IPS DF 6.9 (cell line): ENCODE data around the gene GFPT1.

Experiments used
- DNase-seq: peaks from one replicate; pipeline ENCODE4 v3.0.0-alpha.2; 2013; ENCODE audit warnings: low read depth, low spot score
- H3K27ac ChIP-seq: one replicate; pipeline ENCODE4 v1.5.1; 2013; ENCODE audit warnings: low read length, control low read depth
- H3K27me3 ChIP-seq: 2 replicates; pipeline ENCODE4 v1.6.1; 2013; ENCODE audit warnings: mild to moderate bottlenecking, low read length; ENCODE audit not compliant: control insufficient read depth, insufficient read depth
- H3K36me3 ChIP-seq: 2 replicates; pipeline ENCODE4 v1.6.1; 2013; ENCODE audit warnings: low read length; ENCODE audit not compliant: control insufficient read depth, insufficient read depth
- H3K4me1 ChIP-seq: 2 replicates; pipeline ENCODE4 v1.6.1; 2013; ENCODE audit warnings: low read length; ENCODE audit not compliant: control insufficient read depth, insufficient read depth
- H3K4me3 ChIP-seq: 2 replicates; pipeline ENCODE4 v1.5.1; 2013; ENCODE audit warnings: mild to moderate bottlenecking, low read length
- H3K9me3 ChIP-seq: 2 replicates; pipeline ENCODE4 v1.6.1; 2013; ENCODE audit warnings: low read length, inconsistent platforms; ENCODE audit not compliant: control insufficient read depth, insufficient read depth
- WGBS: extraction: QIAGEN DNeasy Blood & Tissue Kit; methylation state at CpG from one replicate; pipeline ENCODE4 v1.1.7; 2013; ENCODE audit warnings: mixed read lengths, missing lambda C conversion rate; ENCODE audit not compliant: insufficient read length, insufficient coverage; 5-methylcytosine and 5-hydroxymethylcytosine counted together

The GFPT1 gene

GRCh38 chr2:69306822-69307578 is 80.0 kb downstream of the GFPT1 start:
- H3K27ac ChIP-seq = no peak overlapping the region
- peak; percentile 72 for DNase-seq
- no CpG with 5 or more reads among the region's 61 CpGs for WGBS

GRCh38 chr2:69306393-69306821 is 80.6 kb downstream of the GFPT1 start:
- peaks cover 7% of the 10 kb centered on the region; the same call in 1 of the 2 replicates for H3K27me3 ChIP-seq
- H3K4me3 ChIP-seq = peak overlapping the region; percentile 34
- H3K4me1 ChIP-seq = peaks cover 2% of the 10 kb centered on the region
- no peaks in the 10 kb centered on the region for H3K9me3 ChIP-seq
- H3K36me3 ChIP-seq = no peaks in the 10 kb centered on the region
- no peak overlapping the region for H3K27ac ChIP-seq
- WGBS = no CpG with 5 or more reads among the region's 31 CpGs
- DNase-seq = no peak

More at GRCh38 chr2:69306822-69307578, 80.0 kb downstream of the GFPT1 start:
- H3K36me3 ChIP-seq = no peaks in the 10 kb centered on the region
- H3K4me3 ChIP-seq = peak overlapping the region; percentile 34; the same call in 1 of the 2 replicates
- H3K4me1 ChIP-seq = peaks cover 2% of the 10 kb centered on the region
- H3K9me3 ChIP-seq = no peaks in the 10 kb centered on the region
- peaks cover 7% of the 10 kb centered on the region; the same call in 1 of the 2 replicates for H3K27me3 ChIP-seq

- no CpG with 5 or more reads among the region's 17 CpGs for WGBS
- Histone ChIP-seq H3K27me3 (peaks cover 7% of the 10 kb centered on the region; the same call in 1 of the 2 replicates), H3K4me1 (peaks cover 2% of the 10 kb centered on the region), H3K36me3 (no peaks in the 10 kb centered on the region), H3K9me3 (no peaks in the 10 kb centered on the region), H3K4me3 (peak overlapping the region; percentile 34; the same call in 1 of the 2 replicates), H3K27ac (no peak overlapping the region)
- DNase-seq = no peak
Observed at GRCh38 chr2:69305712-69306392, 81.2 kb downstream of the GFPT1 start.

GRCh38 chr2:69305166-69305565 is 81.9 kb downstream of the GFPT1 start:
- peaks cover under 1% of the 10 kb centered on the region for H3K4me1 ChIP-seq
- WGBS = no CpG with 5 or more reads among the region's 7 CpGs
- DNase-seq = no peak
- H3K27me3 ChIP-seq = peaks cover 7% of the 10 kb centered on the region; the same call in 1 of the 2 replicates
- no peak overlapping the region for H3K4me3 ChIP-seq
- H3K9me3 ChIP-seq = no peaks in the 10 kb centered on the region
- no peak overlapping the region for H3K27ac ChIP-seq
- no peaks in the 10 kb centered on the region for H3K36me3 ChIP-seq

GRCh38 chr2:69304656-69305055 is 82.4 kb downstream of the GFPT1 start:
- Histone ChIP-seq H3K36me3 (no peaks in the 10 kb centered on the region), H3K4me1 (no peaks in the 10 kb centered on the region), H3K9me3 (no peaks in the 10 kb centered on the region), H3K4me3 (no peak overlapping the region), H3K27me3 (peaks cover 7% of the 10 kb centered on the region; the same call in 1 of the 2 replicates), H3K27ac (no peak overlapping the region)
- WGBS = no CpG with 5 or more reads among the region's 13 CpGs
- DNase-seq = no peak

- no peaks in the 10 kb centered on the region for H3K4me1 ChIP-seq
- no peaks in the 10 kb centered on the region for H3K9me3 ChIP-seq
- DNase-seq = no peak
- H3K27ac ChIP-seq = no peak overlapping the region
- peaks cover 2% of the 10 kb centered on the region; the same call in 1 of the 2 replicates for H3K27me3 ChIP-seq
- H3K36me3 ChIP-seq = no peaks in the 10 kb centered on the region
- no CpG with 5 or more reads among the region's 3 CpGs for WGBS
- no peak overlapping the region for H3K4me3 ChIP-seq
Observed at GRCh38 chr2:69300650-69301049, 86.4 kb downstream of the GFPT1 start.

GRCh38 chr2:69299772-69300516 is 87.1 kb downstream of the GFPT1 start:
- no peaks in the 10 kb centered on the region for H3K27me3 ChIP-seq
- H3K4me1 ChIP-seq = no peaks in the 10 kb centered on the region
- no peak overlapping the region for H3K4me3 ChIP-seq
- H3K9me3 ChIP-seq = no peaks in the 10 kb centered on the region
- H3K36me3 ChIP-seq = no peaks in the 10 kb centered on the region
- no peak overlapping the region for H3K27ac ChIP-seq
- DNase-seq = no peak
- 100% methylated on average over 1 of the region's 4 CpGs for WGBS

GRCh38 chr2:69298862-69299261 is 88.2 kb downstream of the GFPT1 start:
- H3K4me1 ChIP-seq = no peaks in the 10 kb centered on the region
- no peaks in the 10 kb centered on the region for H3K9me3 ChIP-seq
- no peaks in the 10 kb centered on the region for H3K36me3 ChIP-seq
- WGBS = no CpG with 5 or more reads among the region's 4 CpGs
- no peak for DNase-seq
- H3K4me3 ChIP-seq = no peak overlapping the region
- H3K27me3 ChIP-seq = no peaks in the 10 kb centered on the region
- H3K27ac ChIP-seq = no peak overlapping the region

GRCh38 chr2:69298261-69298660 is 88.8 kb downstream of the GFPT1 start:
- WGBS = no CpG with 5 or more reads among the region's 7 CpGs
- H3K27ac ChIP-seq = no peak overlapping the region
- no peaks in the 10 kb centered on the region for H3K9me3 ChIP-seq
- H3K4me3 ChIP-seq = no peak overlapping the region
- H3K4me1 ChIP-seq = no peaks in the 10 kb centered on the region
- no peaks in the 10 kb centered on the region for H3K36me3 ChIP-seq
- no peaks in the 10 kb centered on the region for H3K27me3 ChIP-seq
- DNase-seq = no peak

- Histone ChIP-seq H3K27ac (no peak overlapping the region), H3K4me3 (no peak overlapping the region), H3K27me3 (no peaks in the 10 kb centered on the region), H3K4me1 (no peaks in the 10 kb centered on the region), H3K9me3 (no peaks in the 10 kb centered on the region), H3K36me3 (no peaks in the 10 kb centered on the region)
- no CpG with 5 or more reads among the region's 12 CpGs for WGBS
- DNase-seq = no peak
Observed at GRCh38 chr2:69297216-69297615, 89.8 kb downstream of the GFPT1 start.
